NCI-H146 treated with DMSO at 0.1 percent for 48 hours (cell line): ENCODE measurements around the gene LCE3C.
"Not testable (repeated sequence)": the region's sequence is repeated elsewhere in the genome, so short reads cannot be mapped to it uniquely, and the experiment has no call there.

Experiments used
- DNase-seq: peaks from one replicate; lab custom pipeline; 2025; ENCODE audit not compliant: unreplicated experiment; lab: John Stamatoyannopoulos, UW

Gene LCE3C

GRCh38 chr1:152599934-152600333, at the start of gene LCE3C:
LCE3C (plus strand) TSS chr1:152600234; CDS start chr1:152600732, 498 bp downstream.
- DNase-seq = no peak

GRCh38 chr1:152565115-152565514, 34.9 kb upstream of the LCE3C start:
- DNase-seq = no peak

- DNase-seq = no peak
Measured at GRCh38 chr1:152565535-152566215, 34.4 kb upstream of the LCE3C start.

- no peak for DNase-seq
Measured at GRCh38 chr1:152566681-152567080, 33.4 kb upstream of the LCE3C start, which contains the start of gene LCE3E. LCE3E (minus strand) TSS chr1:152566780; CDS start chr1:152566208, 572 bp downstream.

GRCh38 chr1:152577168-152577567, 22.9 kb upstream of the LCE3C start:
- no peak for DNase-seq

GRCh38 chr1:152579526-152579925, 20.5 kb upstream of the LCE3C start:
- DNase-seq = not testable (repeated sequence)

- no peak for DNase-seq
Measured at GRCh38 chr1:152580433-152580832, 19.6 kb upstream of the LCE3C start, which contains the start of gene LCE3D. LCE3D (minus strand) TSS chr1:152580516; CDS start chr1:152579936, 580 bp downstream.

- no peak for DNase-seq
Measured at GRCh38 chr1:152582647-152583046, 17.4 kb upstream of the LCE3C start.

GRCh38 chr1:152585586-152585985, 14.4 kb upstream of the LCE3C start:
- DNase-seq = no peak

GRCh38 chr1:152596986-152597385, 3.0 kb upstream of the LCE3C start:
- DNase-seq = no peak

GRCh38 chr1:152613511-152613910, 13.5 kb downstream of the LCE3C start, which contains the start of gene LCE3B:
LCE3B (plus strand) TSS chr1:152613811; CDS start chr1:152613811, 0 bp downstream.
- no peak for DNase-seq

- DNase-seq = no peak
Measured at GRCh38 chr1:152621993-152622392, 22.0 kb downstream of the LCE3C start.

- no peak for DNase-seq
Measured at GRCh38 chr1:152622803-152623202, 22.8 kb downstream of the LCE3C start, which contains the start of gene LCE3A. LCE3A (minus strand) TSS chr1:152623103; CDS start chr1:152623103, 0 bp downstream.

- DNase-seq = no peak
Measured at GRCh38 chr1:152623203-152623844, 23.3 kb downstream of the LCE3C start.

GRCh38 chr1:152626744-152627143, 26.7 kb downstream of the LCE3C start:
- DNase-seq = no peak

GRCh38 chr1:152630596-152630995, 30.6 kb downstream of the LCE3C start:
- no peak for DNase-seq

GRCh38 chr1:152640351-152640750, 40.3 kb downstream of the LCE3C start:
- DNase-seq = no peak

- no peak for DNase-seq
Measured at GRCh38 chr1:152643945-152644344, 43.9 kb downstream of the LCE3C start.

GRCh38 chr1:152645146-152645545, 45.1 kb downstream of the LCE3C start:
- no peak for DNase-seq

GRCh38 chr1:152646656-152647055, 46.6 kb downstream of the LCE3C start:
- no peak for DNase-seq
